K562 (cell line): ENCODE data around the gene UBFD1. TPM values are rescaled to one million over a fixed set of nuclear protein-coding genes. Genes with fewer than 3 reads are reported as not detected.

Experiments
- ATAC-seq: fragments of 200-7000 bp; cut with Tn5 transposase; 3 replicates; pipeline ENCODE4 v1.9.1; 2020; ENCODE audit warnings: moderate library complexity
- BruUV-seq: library from RNA; stranded (reverse); fragments of 400-500 nt; replicated peaks from 2 replicates; lab custom pipeline; 2021; lab: Mats Ljungman, UMichigan
- CTCF ChIA-PET: fragments of 300-600 bp; formaldehyde crosslinking; extraction: SDS; loops from one replicate; lab custom pipeline; 2021; ENCODE audit warnings: low intra/inter-chr PET ratio; lab: Yijun Ruan, JAX
- POLR2A ChIA-PET: fragments of 300-600, 350-650 bp; sonication (Branson Sonifier 250); formaldehyde crosslinking; extraction: SDS; loops from one replicate; lab custom pipeline; 2021; ENCODE audit warnings: antibody characterized with exemption, inconsistent platforms; lab: Yijun Ruan, JAX
- DNase-seq, 4 experiments: peaks; one replicate each; pipeline versions ENCODE4 v3.0.0 to v3.0.0-alpha.2; 2011 to 2018; ENCODE audit warnings: low spot score in 3 of 4, mixed read lengths in 3 of 4; ENCODE audit errors: extremely low read depth in 1 of 4
- FAIRE-seq: peaks from 2 replicates; lab custom pipeline; 2011; peaks lifted over from hg19 to GRCh38; lab: Jason Lieb, UNC
- H2AFZ ChIP-seq: 2 replicates; pipeline ENCODE4 v1.6.0; 2011; ENCODE audit warnings: low read depth, low read length, control low read depth, inconsistent platforms
- H3K27ac ChIP-seq: fragments of 200-600 bp; 3 replicates; pipeline ENCODE4 v1.8.0; 2011; ENCODE audit warnings: low read depth, mild to moderate bottlenecking, control low read depth, inconsistent platforms, low read length, moderate library complexity, mixed read lengths; ENCODE audit errors: extremely low read depth
- H3K27me3 ChIP-seq, 2 experiments: fragments of 300-600 bp in 1 of 2; 2 replicates in 1 of 2; 3 replicates in 1 of 2; pipeline versions ENCODE4 v1.6.0 to v1.8.0; 2011; ENCODE audit warnings: inconsistent platforms in 2 of 2, low read length in 2 of 2, mild to moderate bottlenecking in 1 of 2, mixed read lengths in 1 of 2, moderate library complexity in 1 of 2; ENCODE audit not compliant: control insufficient read depth in 2 of 2, insufficient read depth in 2 of 2
- H3K36me3 ChIP-seq: fragments of 300-600 bp; 3 replicates; pipeline ENCODE4 v1.8.0; 2011; ENCODE audit warnings: mild to moderate bottlenecking, low read length, inconsistent platforms; ENCODE audit not compliant: control insufficient read depth, insufficient read depth
- H3K4me1 ChIP-seq, 2 experiments: fragments of 200-600 bp in 1 of 2; replicated peaks in 1 of 2; 2 replicates in 1 of 2; 3 replicates in 1 of 2; pipeline versions ENCODE4 v1.5.1 to v1.8.0; 2011; ENCODE audit warnings: inconsistent platforms in 2 of 2, low read length in 2 of 2, mild to moderate bottlenecking in 1 of 2, mixed read lengths in 1 of 2, moderate library complexity in 1 of 2; ENCODE audit not compliant: control insufficient read depth in 2 of 2, insufficient read depth in 2 of 2
- H3K4me2 ChIP-seq: 2 replicates; pipeline ENCODE4 v1.6.1; 2011; ENCODE audit warnings: low read length, control low read depth, inconsistent platforms, mixed read lengths; ENCODE audit not compliant: insufficient read depth
- H3K4me3 ChIP-seq: fragments of 200-600 bp; sonication (generic), shearing (Covaris generic); 2 replicates; pipeline ENCODE4 v1.5.1; 2016; ENCODE audit warnings: control low read depth, inconsistent platforms
- H3K79me2 ChIP-seq: fragments of 200-600 bp; 3 replicates; pipeline ENCODE4 v1.8.0; 2011; ENCODE audit warnings: low read length, inconsistent platforms; ENCODE audit not compliant: control insufficient read depth, insufficient read depth
- H3K9ac ChIP-seq, 2 experiments: 2 replicates each; pipeline versions ENCODE4 v1.6.0 to v1.6.1; 2011; ENCODE audit warnings: low read depth in 2 of 2, low read length in 2 of 2, control low read depth in 1 of 2, inconsistent platforms in 1 of 2, mild to moderate bottlenecking in 1 of 2, mixed read lengths in 1 of 2; ENCODE audit not compliant: insufficient read depth in 1 of 2
- H3K9me1 ChIP-seq: one replicate; pipeline ENCODE4 v1.6.0; 2011; ENCODE audit warnings: inconsistent platforms, mild to moderate bottlenecking, low read length, moderate library complexity; ENCODE audit not compliant: control insufficient read depth, insufficient read depth
- H3K9me3 ChIP-seq: replicated peaks from 2 replicates; pipeline ENCODE4 v1.5.1; 2011; ENCODE audit warnings: low read depth, low read length, inconsistent platforms; ENCODE audit not compliant: control insufficient read depth, insufficient read depth
- H4K20me1 ChIP-seq: replicated peaks from 2 replicates; pipeline ENCODE4 v1.6.1; 2011; ENCODE audit warnings: low read length, inconsistent platforms, mixed read lengths; ENCODE audit not compliant: control insufficient read depth, insufficient read depth
- CXXC5 ChIP-seq: fragments of 250-450 bp; sonication (Bioruptor Pico); IDR thresholded peaks from 2 replicates; pipeline ENCODE4 v1.8.0; 2022; ENCODE audit warnings: inconsistent platforms, mild to moderate bottlenecking, moderate library complexity
- RNF219 ChIP-seq: fragments of 250-450 bp; sonication (Bioruptor Pico); IDR thresholded peaks from 2 replicates; pipeline ENCODE4 v1.5.0; 2022; ENCODE audit warnings: mild to moderate bottlenecking
- TEAD4 ChIP-seq, 2 experiments: sonication (generic) in 1 of 2; formaldehyde crosslinking in 1 of 2; IDR thresholded peaks; 2 replicates each; pipeline versions ENCODE4 v1.6.1 to v1.8.0; 2012 to 2022; ENCODE audit warnings: borderline replicate concordance in 1 of 2, inconsistent platforms in 1 of 2, low read length in 1 of 2, mild to moderate bottlenecking in 1 of 2, missing genetic modification reagents in 1 of 2
- WGBS: fragments of 100-300 bp; shearing (Covaris generic); methylation state at CpG from one replicate; pipeline ENCODE4 v1.1.6; 2016; ENCODE audit warnings: low coverage, mixed read lengths; ENCODE audit not compliant: insufficient coverage; ENCODE audit errors: missing lambda C conversion rate; 5-methylcytosine and 5-hydroxymethylcytosine counted together
- in situ Hi-C: fragments of 300-500 bp; cut with MboI; formaldehyde crosslinking; loops from 4 replicates; pipeline ENCODE4 v1.15.0; 2018; ENCODE audit warnings: inconsistent platforms, mixed read lengths
- intact Hi-C: fragments of 100-400 bp; cut with micrococcal nuclease; formaldehyde crosslinking; loops from 2 replicates; pipeline ENCODE4 v1.14.2; 2022
- polyA plus RNA-seq, 8 experiments: library from polyadenylated mRNA; depleted of rRNA in 4 of 8; stranded (reverse) in 5 of 8; unstranded in 3 of 8; fragments of >200 nt; fragmentation: Nextera tagmentation in 2 of 8; fragmentation: Illumina TruSeq in 1 of 8; extraction: Ambion mirVana in 2 of 8; extraction: Trizol in 1 of 8; gene quantifications; 2 replicates each; pipeline versions ENCODE4 v1.2.1 to v1.2.3, GENCODE V29; 2011 to 2014; ENCODE audit warnings: inconsistent platforms in 1 of 8, missing spikeins in 1 of 8
- total RNA-seq, 7 experiments: library from RNA; depleted of rRNA in 6 of 7; stranded (reverse); fragments of >200 nt in 6 of 7; fragmentation: Illumina TruSeq in 2 of 7; extraction: Trizol in 2 of 7; gene quantifications; 2 replicates each; pipeline versions ENCODE4 v1.2.1 to v1.2.3, GENCODE V29; 2011 to 2021; ENCODE audit warnings: low replicate concordance in 1 of 7

The UBFD1 gene
- total and polyA plus RNA-seq, 9 of the 15 experiments (the other 6 are each of a cell fraction or from before 2014, with no cell fraction given) = 10.7 to 66.2 (median 34.0) TPM

- CTCF ChIA-PET = no interaction called here
- no peaks in the 10 kb centered on the region; the same call in 1 of the 2 replicates for H4K20me1 ChIP-seq
- peak in 2 of 4 experiments; percentile 35 to 50 for DNase-seq
- no peak overlapping the region for H3K27ac ChIP-seq
- 24% methylated on average over 4 of the region's 4 CpGs for WGBS
- peaks cover 19 to 36% of the 10 kb centered on the region in 2 experiments; a peak in 4 of 5 replicates for H3K4me1 ChIP-seq
- no peak overlapping the region for H3K4me3 ChIP-seq
- H2AFZ ChIP-seq = no peak overlapping the region
- no peaks in the 10 kb centered on the region for H3K9me1 ChIP-seq
- peak; percentile 37; the same call in 1 of the 2 replicates for TF ChIP-seq CXXC5 (CRISPR knock-in tag)
- peak; percentile 31; the same call in 1 of the 2 replicates for TF ChIP-seq TEAD4 (IDR thresholded peaks at IDR 0.05; ENCODE audit: low read length)
- no peak for TF ChIP-seq TEAD4 (CRISPR knock-in tag; IDR thresholded peaks at IDR 0.05; ENCODE audit: borderline replicate concordance)
- no peak for TF ChIP-seq RNF219 (CRISPR knock-in tag)
- no peak for FAIRE-seq
- H3K4me2 ChIP-seq = peak overlapping the region; percentile 6; the same call in 1 of the 2 replicates
- POLR2A ChIA-PET = interaction anchor here (0.6 to 1.8 kb wide), 6 partner anchors 9 to 103 kb away, joined by 3 to 8 read pairs (median 4); no protein-coding TSS in a partner anchor
- no TSS peak for BruUV-seq
- H3K36me3 ChIP-seq = peaks cover 16% of the 10 kb centered on the region; the same call in 2 of the 3 replicates
- H3K9me3 ChIP-seq = no peaks in the 10 kb centered on the region
- intact Hi-C loops = no loop called here
- peaks cover 31% of the 10 kb centered on the region for H3K79me2 ChIP-seq
- ATAC-seq = no peak
- H3K27me3 ChIP-seq = no peaks in the 10 kb centered on the region
- H3K9ac ChIP-seq = no peak overlapping the region
- in situ Hi-C loops = no loop called here
Measured at GRCh38 chr16:23512168-23512695, 45.3 kb upstream of the UBFD1 start.
